ENCODE data around the gene GMDS.

DNA sequence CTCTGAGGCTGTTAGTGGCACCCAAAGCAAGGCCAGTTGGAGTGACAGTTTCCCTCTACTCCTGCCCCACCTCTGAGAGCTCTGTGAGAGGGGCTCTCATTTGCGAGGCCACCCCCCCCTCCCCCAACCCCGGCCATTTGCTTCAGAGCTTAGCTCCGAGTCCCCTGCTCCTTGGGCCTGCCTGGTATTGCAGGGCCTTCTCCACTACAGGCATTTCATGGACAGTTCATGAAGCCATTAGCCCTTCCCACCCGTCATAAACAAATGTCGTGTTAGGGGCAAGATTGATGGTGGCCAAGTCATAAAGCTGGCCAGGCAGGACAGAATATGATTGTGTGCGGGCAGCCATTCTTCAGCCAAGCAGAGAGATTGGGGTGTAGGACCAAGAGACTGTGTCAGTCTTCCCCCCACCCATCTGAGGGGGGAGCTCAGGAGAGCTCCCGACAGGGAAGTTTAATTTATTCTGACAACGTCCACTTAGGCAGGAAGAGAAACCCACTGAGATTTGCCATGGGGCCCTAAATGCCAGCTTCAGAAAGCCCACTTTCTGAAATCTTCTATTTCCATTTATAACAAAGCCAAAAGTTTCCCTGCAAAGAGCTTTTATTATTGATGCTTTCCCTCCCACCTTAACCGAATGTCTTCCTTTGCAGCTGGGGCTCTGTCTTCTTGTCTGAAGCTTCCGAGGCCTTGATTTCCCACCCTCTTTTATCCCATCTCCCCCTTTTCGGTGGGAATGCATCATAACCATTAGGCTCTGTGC lies 628.5 kb downstream of the GMDS start:
- no peak for TF ChIP-seq CTCF (optimal IDR thresholded peaks at IDR 0.05 in 1 of 3, IDR thresholded peaks at IDR 0.05 in 1 of 3, conservative IDR thresholded peaks at IDR 0.05 in 1 of 3; ENCODE audit: extremely low read depth in 1 of 3, insufficient read depth in 2 of 3, low read length in 3 of 3)
- TF ChIP-seq EZH2 (IDR thresholded peaks at IDR 0.05; ENCODE audit: low read length): no peak

Data from keratinocyte (primary cell).